Measurements from ENCODE around the gene AIFM2.
A peak's percentile ranks its signal among the peaks of the same experiment; 100 is the strongest.

Gene AIFM2

DNA sequence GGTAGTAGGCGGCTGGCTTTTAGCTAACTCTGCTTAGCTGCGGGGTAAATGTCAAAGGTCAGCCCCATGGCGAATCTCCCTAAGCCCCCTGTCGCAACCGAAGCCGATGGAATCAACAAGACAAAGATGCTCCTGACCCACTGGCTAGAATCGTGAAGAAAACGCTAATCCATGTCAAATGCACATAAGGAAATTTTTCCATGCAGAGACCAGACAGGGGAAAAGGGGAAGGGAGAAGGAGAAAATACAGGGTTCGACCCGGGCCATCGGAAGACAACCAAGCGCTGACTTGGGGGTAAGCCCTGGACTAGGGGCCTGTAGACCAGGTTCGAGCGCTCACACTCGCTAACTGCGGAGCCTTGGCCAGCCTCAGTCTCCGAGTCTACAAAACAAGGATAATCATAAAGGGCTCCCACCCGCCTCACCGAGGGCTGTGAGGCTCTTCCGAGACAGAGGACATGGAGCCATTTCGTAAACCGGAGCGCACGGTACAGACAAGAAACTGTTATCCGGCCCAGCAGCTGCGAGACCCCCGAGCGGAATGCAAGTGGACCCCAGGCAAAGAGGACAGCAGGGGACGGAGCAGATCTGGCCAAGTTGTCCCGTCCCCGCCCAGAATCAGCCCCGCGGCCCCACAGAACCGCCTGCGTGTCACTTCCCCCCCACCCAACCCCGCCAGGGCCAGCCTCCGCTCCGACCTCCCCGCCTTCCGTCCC, 37.2 kb upstream of the AIFM2 start:
- H3K4me3 ChIP-seq (ENCODE audit: control insufficient read depth, low read depth, low read length), result peak overlapping the region; percentile 99

DNA sequence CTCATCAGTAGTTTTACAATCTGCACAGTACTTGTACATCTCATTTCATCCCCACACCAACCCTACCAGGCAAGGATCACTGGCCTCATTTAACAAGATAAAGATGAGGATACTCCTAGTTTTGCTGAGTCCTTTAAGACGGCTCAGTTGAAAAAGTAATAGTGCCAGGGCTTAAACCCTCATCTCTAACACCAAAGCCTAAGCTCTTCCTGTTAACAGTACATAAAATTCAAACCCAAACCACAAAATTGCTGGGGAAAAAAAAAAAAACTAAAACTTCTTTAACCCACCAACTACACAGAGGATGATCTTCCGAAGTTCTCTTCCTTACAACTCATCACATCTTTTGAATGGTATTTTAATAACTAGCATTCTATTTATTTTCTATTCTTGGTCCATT, 36.4 kb upstream of the AIFM2 start:
- no peak for DNase-seq (ENCODE audit: low read depth)
- H3K4me3 ChIP-seq (ENCODE audit: control insufficient read depth, low read depth, low read length), result peak overlapping the region; percentile 99
- TF ChIP-seq, protein P1, sequence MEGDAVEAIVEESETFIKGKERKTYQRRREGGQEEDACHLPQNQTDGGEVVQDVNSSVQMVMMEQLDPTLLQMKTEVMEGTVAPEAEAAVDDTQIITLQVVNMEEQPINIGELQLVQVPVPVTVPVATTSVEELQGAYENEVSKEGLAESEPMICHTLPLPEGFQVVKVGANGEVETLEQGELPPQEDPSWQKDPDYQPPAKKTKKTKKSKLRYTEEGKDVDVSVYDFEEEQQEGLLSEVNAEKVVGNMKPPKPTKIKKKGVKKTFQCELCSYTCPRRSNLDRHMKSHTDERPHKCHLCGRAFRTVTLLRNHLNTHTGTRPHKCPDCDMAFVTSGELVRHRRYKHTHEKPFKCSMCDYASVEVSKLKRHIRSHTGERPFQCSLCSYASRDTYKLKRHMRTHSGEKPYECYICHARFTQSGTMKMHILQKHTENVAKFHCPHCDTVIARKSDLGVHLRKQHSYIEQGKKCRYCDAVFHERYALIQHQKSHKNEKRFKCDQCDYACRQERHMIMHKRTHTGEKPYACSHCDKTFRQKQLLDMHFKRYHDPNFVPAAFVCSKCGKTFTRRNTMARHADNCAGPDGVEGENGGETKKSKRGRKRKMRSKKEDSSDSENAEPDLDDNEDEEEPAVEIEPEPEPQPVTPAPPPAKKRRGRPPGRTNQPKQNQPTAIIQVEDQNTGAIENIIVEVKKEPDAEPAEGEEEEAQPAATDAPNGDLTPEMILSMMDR (conservative IDR thresholded peaks at IDR 0.05; ENCODE audit: control insufficient read depth, insufficient read depth, low read depth, low read length), result no peak

More for the DNA sequence above, 37.2 kb upstream of the AIFM2 start:
- TF ChIP-seq, protein P1 (conservative IDR thresholded peaks at IDR 0.05; ENCODE audit: control insufficient read depth, insufficient read depth, low read depth, low read length), result no peak
- DNase-seq (ENCODE audit: low read depth), result no peak

DNA sequence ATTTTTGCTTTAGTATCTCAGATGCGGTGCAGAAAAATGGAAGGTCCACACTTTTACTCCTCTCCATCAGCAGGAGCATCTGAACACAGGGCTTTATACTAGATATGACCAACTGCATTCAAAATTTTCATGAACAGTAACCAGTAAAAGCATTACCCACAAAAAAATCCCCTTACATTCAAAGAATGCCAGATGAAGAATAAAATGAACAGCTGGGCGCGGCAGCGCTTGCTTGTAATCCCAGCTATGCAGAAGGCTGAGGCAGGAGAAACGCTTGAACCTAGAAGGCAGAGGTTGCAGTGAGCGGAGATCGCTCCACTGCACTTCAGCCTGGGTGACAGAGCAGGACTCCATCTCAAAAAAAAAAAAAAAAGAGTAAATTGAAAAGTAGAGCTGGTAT, 34.6 kb upstream of the AIFM2 start:
- H3K4me3 ChIP-seq (ENCODE audit: control insufficient read depth, low read depth, low read length), result no peak overlapping the region
- TF ChIP-seq, protein P1 (conservative IDR thresholded peaks at IDR 0.05; ENCODE audit: control insufficient read depth, insufficient read depth, low read depth, low read length), result no peak
- DNase-seq (ENCODE audit: low read depth), result no peak

DNA sequence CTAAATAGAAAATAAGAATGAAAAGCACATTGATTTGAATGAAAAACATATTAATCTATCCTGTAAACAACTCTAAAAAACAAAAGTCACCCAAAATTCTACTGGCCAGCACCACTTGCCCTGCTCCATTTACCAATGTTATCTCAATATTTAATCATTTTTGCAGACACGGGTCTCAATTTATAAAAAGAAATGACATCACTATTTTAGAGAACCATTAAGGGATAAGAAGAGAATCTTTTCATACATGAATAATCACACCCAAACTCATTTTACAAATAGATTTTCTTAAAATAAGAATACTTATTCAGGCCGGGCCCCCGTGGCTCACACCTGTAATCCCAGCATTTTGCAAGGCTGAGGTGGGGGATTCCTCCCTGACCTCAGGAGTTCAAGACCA, 33.8 kb upstream of the AIFM2 start:
- DNase-seq (ENCODE audit: low read depth), result no peak
- TF ChIP-seq, protein P1 (conservative IDR thresholded peaks at IDR 0.05; ENCODE audit: control insufficient read depth, insufficient read depth, low read depth, low read length), result no peak
- no peak overlapping the region for H3K4me3 ChIP-seq (ENCODE audit: control insufficient read depth, low read depth, low read length)

DNA sequence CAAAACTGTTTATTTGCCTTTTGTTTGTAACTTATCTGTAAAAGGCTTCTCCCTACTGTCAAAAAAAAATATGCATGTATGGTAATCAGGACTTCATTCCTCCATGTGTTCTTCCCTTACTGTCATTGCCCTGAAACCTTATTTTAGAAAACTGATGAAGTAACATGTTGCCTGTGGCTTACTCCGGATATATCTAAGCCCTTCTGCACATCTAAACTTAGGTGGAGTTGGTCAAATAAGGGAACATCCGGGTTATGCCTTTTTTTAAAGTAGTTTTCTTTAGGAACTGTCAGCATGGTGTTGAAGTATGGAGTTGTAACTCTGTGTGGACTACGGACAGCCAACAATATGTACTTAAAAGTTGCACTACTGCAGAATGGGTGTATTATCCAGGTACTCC, 31.5 kb upstream of the AIFM2 start:
- TF ChIP-seq, protein P1 (conservative IDR thresholded peaks at IDR 0.05; ENCODE audit: control insufficient read depth, insufficient read depth, low read depth, low read length), result no peak
- H3K4me3 ChIP-seq (ENCODE audit: control insufficient read depth, low read depth, low read length), result no peak overlapping the region
- DNase-seq (ENCODE audit: low read depth), result no peak

DNA sequence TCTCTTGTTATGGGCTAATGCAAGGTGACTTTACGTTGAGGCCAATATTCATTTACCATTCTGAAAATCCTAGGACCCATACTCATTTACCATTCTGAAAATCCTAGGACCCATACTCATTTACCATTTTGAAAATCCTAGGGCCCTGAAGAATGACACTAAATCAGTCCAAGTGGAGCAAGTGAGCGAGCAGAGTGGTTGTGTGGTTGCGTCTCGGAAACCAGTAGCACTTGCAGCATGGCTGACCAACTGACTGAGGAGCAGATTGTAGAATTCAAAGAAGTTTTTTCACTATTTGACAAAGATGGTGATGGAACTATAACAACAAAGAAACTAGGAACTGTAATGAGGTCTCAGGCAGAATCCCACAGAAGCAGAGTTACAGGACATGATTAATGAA, 30.8 kb upstream of the AIFM2 start:
- H3K4me3 ChIP-seq (ENCODE audit: control insufficient read depth, low read depth, low read length), result no peak overlapping the region
- no peak for DNase-seq (ENCODE audit: low read depth)
- TF ChIP-seq, protein P1 (conservative IDR thresholded peaks at IDR 0.05; ENCODE audit: control insufficient read depth, insufficient read depth, low read depth, low read length), result no peak

DNA sequence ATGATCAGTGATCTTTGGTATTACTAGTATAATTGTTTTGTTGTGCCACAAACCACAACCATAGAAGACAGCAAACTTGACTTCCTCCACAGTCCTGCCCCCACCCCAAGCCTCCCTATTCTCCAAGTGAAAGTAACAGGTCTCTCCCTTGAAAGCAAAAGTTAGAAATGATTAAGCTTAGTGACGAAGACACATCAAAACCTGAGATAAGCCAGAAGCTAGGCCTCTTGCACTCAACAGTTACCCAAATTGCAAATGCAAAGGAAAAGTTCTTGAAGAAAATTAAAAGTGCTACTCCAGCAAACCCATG, 30.2 kb upstream of the AIFM2 start:
- no peak for DNase-seq (ENCODE audit: low read depth)
- no peak overlapping the region for H3K4me3 ChIP-seq (ENCODE audit: control insufficient read depth, low read depth, low read length)

More for the DNA sequence above, 30.2 kb upstream of the AIFM2 start:
- TF ChIP-seq, protein P1 (conservative IDR thresholded peaks at IDR 0.05; ENCODE audit: control insufficient read depth, insufficient read depth, low read depth, low read length), result no peak

Measured in fibroblast of mammary gland (primary cell).